ENCODE data around the gene SLC44A1. TPM values are rescaled to one million over a fixed set of nuclear protein-coding genes. Genes with fewer than 3 reads are reported as not detected.

The SLC44A1 gene
- total RNA-seq, 6 donors from 2014 or later, result 15.7 to 62.2 (median 44.6) TPM

GRCh38 chr9:105289305-105289704 is 44.9 kb downstream of the SLC44A1 start:
- Histone ChIP-seq H3K4me1 (peaks cover 0 to 19% (median 14%) of the 10 kb centered on the region in 4 donors), H3K9me3 (no peaks in the 10 kb centered on the region), H3K27me3 (no peaks in the 10 kb centered on the region), H3K27ac (no peak overlapping the region), H3K36me3 (no peaks in the 10 kb centered on the region), H3K4me3 (no peak overlapping the region)
- ATAC-seq (ENCODE audit: low FRiP score in 2 of 2) (no peak), DNase-seq (no peak)
- TF ChIP-seq CTCF (IDR thresholded peaks at IDR 0.05) (no peak), POLR2A (IDR thresholded peaks at IDR 0.05) (no peak), POLR2AphosphoS5 (IDR thresholded peaks at IDR 0.05) (no peak), EP300 (IDR thresholded peaks at IDR 0.05) (no peak)
- WGBS, 2 donors, result 95 to 99% methylated on average over 3 of the region's 3 CpGs

- ATAC-seq (ENCODE audit: low FRiP score in 2 of 2) (no peak), DNase-seq (no peak)
- Histone ChIP-seq H3K9me3 (no peaks in the 10 kb centered on the region), H3K4me3 (no peak overlapping the region), H3K36me3 (no peaks in the 10 kb centered on the region), H3K27ac (no peak overlapping the region), H3K27me3 (no peaks in the 10 kb centered on the region), H3K4me1 (peaks cover 0 to 19% (median 14%) of the 10 kb centered on the region in 4 donors)
- WGBS, 2 donors, result 33 to 37% methylated on average over 1 of the region's 1 CpG
- TF ChIP-seq EP300 (IDR thresholded peaks at IDR 0.05), result no peak
- no peak for TF ChIP-seq POLR2AphosphoS5 (IDR thresholded peaks at IDR 0.05)
- no peak for TF ChIP-seq POLR2A (IDR thresholded peaks at IDR 0.05)
- TF ChIP-seq CTCF (IDR thresholded peaks at IDR 0.05), result no peak
Observed at GRCh38 chr9:105290418-105290817, 46.0 kb downstream of the SLC44A1 start.

GRCh38 chr9:105290954-105291353 is 46.5 kb downstream of the SLC44A1 start:
- Histone ChIP-seq H3K27ac (no peak overlapping the region), H3K27me3 (no peaks in the 10 kb centered on the region), H3K36me3 (no peaks in the 10 kb centered on the region), H3K9me3 (no peaks in the 10 kb centered on the region), H3K4me3 (no peak overlapping the region), H3K4me1 (peaks cover 0 to 19% (median 14%) of the 10 kb centered on the region in 4 donors)
- ATAC-seq (ENCODE audit: low FRiP score in 2 of 2) (no peak), DNase-seq (no peak)
- whole genome bisulfite sequencing, 2 donors, result 100% methylated on average over 1 of the region's 1 CpG
- no peak for TF ChIP-seq POLR2A (IDR thresholded peaks at IDR 0.05)
- no peak for TF ChIP-seq POLR2AphosphoS5 (IDR thresholded peaks at IDR 0.05)
- no peak for TF ChIP-seq CTCF (IDR thresholded peaks at IDR 0.05)
- no peak for TF ChIP-seq EP300 (IDR thresholded peaks at IDR 0.05)

GRCh38 chr9:105291422-105291859 is 47.0 kb downstream of the SLC44A1 start:
- no peak for DNase-seq
- Histone ChIP-seq H3K27ac (no peak overlapping the region), H3K9me3 (no peaks in the 10 kb centered on the region), H3K4me3 (no peak overlapping the region), H3K36me3 (no peaks in the 10 kb centered on the region), H3K27me3 (no peaks in the 10 kb centered on the region), H3K4me1 (peaks cover 0 to 24% (median 14%) of the 10 kb centered on the region in 4 donors)
- WGBS, 2 donors, result 16 to 24% methylated on average over 1 of the region's 1 CpG
- no peak for ATAC-seq (ENCODE audit: low FRiP score in 2 of 2)
- TF ChIP-seq POLR2A (IDR thresholded peaks at IDR 0.05) (no peak), CTCF (IDR thresholded peaks at IDR 0.05) (no peak), POLR2AphosphoS5 (IDR thresholded peaks at IDR 0.05) (no peak), EP300 (IDR thresholded peaks at IDR 0.05) (no peak)

GRCh38 chr9:105291938-105292337 is 47.5 kb downstream of the SLC44A1 start:
- no peak for TF ChIP-seq POLR2AphosphoS5 (IDR thresholded peaks at IDR 0.05)
- Histone ChIP-seq H3K4me3 (no peak overlapping the region), H3K27me3 (no peaks in the 10 kb centered on the region), H3K36me3 (no peaks in the 10 kb centered on the region), H3K27ac (no peak overlapping the region), H3K9me3 (no peaks in the 10 kb centered on the region), H3K4me1 (peaks cover 0 to 29% (median 16%) of the 10 kb centered on the region in 4 donors)
- WGBS, 2 donors, result 71 to 77% methylated on average over 2 of the region's 2 CpGs
- DNase-seq (no peak), ATAC-seq (ENCODE audit: low FRiP score in 2 of 2) (no peak)

Measured in upper lobe of left lung (tissue), 6 donors.